CD4-positive, CD25-positive, alpha-beta regulatory T cell (primary cell): ENCODE results near the gene TMEM229B. TPM values are rescaled to one million over a fixed set of nuclear protein-coding genes. Genes with fewer than 3 reads are reported as not detected.

Experiments used
- ATAC-seq, 2 donors: fragments of 150-1000 bp; cut with Tn5 transposase; one replicate each; pipeline ENCODE4 v1.10.0; 2021; ENCODE audit warnings: low read depth in 2 of 2, moderate number of reproducible peaks in 2 of 2, moderate library complexity in 1 of 2
- DNase-seq, 3 donors: peaks; one replicate each; pipeline versions ENCODE4 v3.0.0 to v3.0.0-alpha.2; 2012 to 2022; ENCODE audit warnings: mixed read lengths in 1 of 3
- H3K27ac ChIP-seq: one replicate; pipeline ENCODE4 v1.7.0; 2013; ENCODE audit warnings: mild to moderate bottlenecking, low read length; ENCODE audit not compliant: insufficient read depth, poor library complexity, severe bottlenecking
- H3K27me3 ChIP-seq: one replicate; pipeline ENCODE4 v1.7.0; 2013; ENCODE audit warnings: low read length; ENCODE audit not compliant: control insufficient read depth, insufficient read depth
- H3K36me3 ChIP-seq: one replicate; pipeline ENCODE4 v1.7.0; 2013; ENCODE audit warnings: mild to moderate bottlenecking, low read length, moderate library complexity; ENCODE audit not compliant: control insufficient read depth, insufficient read depth
- H3K4me1 ChIP-seq: 2 replicates; pipeline ENCODE4 v1.7.0; 2013; ENCODE audit warnings: mild to moderate bottlenecking, low read length; ENCODE audit not compliant: insufficient read depth, control insufficient read depth, poor library complexity, severe bottlenecking
- H3K4me3 ChIP-seq: one replicate; pipeline ENCODE4 v1.7.0; 2013; ENCODE audit warnings: low read depth, mild to moderate bottlenecking, low read length, moderate library complexity
- H3K9me3 ChIP-seq, 2 experiments: 1 replicate in 1 of 2; 2 replicates in 1 of 2; pipeline ENCODE4 v1.7.0; 2013; ENCODE audit warnings: low read length in 2 of 2, mild to moderate bottlenecking in 1 of 2, moderate library complexity in 1 of 2; ENCODE audit not compliant: control insufficient read depth in 2 of 2
- H3K27ac Mint-ChIP-seq, 3 donors: one replicate each; pipeline ENCODE4 v1.8.0; 2020 to 2022; ENCODE audit warnings: mild to moderate bottlenecking in 3 of 3, mixed read lengths in 3 of 3, moderate library complexity in 2 of 3
- H3K27me3 Mint-ChIP-seq: one replicate; pipeline ENCODE4 v1.8.0; 2022; ENCODE audit warnings: mild to moderate bottlenecking, mixed read lengths
- H3K36me3 Mint-ChIP-seq: one replicate; pipeline ENCODE4 v1.8.0; 2020; ENCODE audit warnings: mixed read lengths
- H3K4me1 Mint-ChIP-seq, 4 donors: one replicate each; pipeline ENCODE4 v1.8.0; 2020 to 2022; ENCODE audit warnings: mixed read lengths in 4 of 4, mild to moderate bottlenecking in 1 of 4
- H3K4me3 Mint-ChIP-seq, 4 donors: one replicate each; pipeline ENCODE4 v1.8.0; 2020 to 2022; ENCODE audit warnings: mild to moderate bottlenecking in 4 of 4, mixed read lengths in 4 of 4, moderate library complexity in 3 of 4
- H3K9me3 Mint-ChIP-seq, 7 donors: one replicate each; pipeline ENCODE4 v1.8.0; 2020 to 2022; ENCODE audit warnings: mixed read lengths in 7 of 7, mild to moderate bottlenecking in 3 of 7, moderate library complexity in 2 of 7
- polyA plus RNA-seq, 4 donors: library from polyadenylated mRNA; unstranded; fragments of 300-500 nt; fragmentation: Illumina TruSeq; gene quantifications; one replicate each; pipeline ENCODE4 v1.2.3, GENCODE V29; 2021
- total RNA-seq: library from RNA; stranded (reverse); gene quantifications from one replicate; pipeline ENCODE4 v1.2.3, GENCODE V29; 2022

The TMEM229B gene
- 12.3 TPM for total RNA-seq
- 10 to 100 TPM in 3 of 4 donors, 1 to 10 TPM in 1; 8.2 to 21.6 (median 15.7) TPM for polyA plus RNA-seq

DNA sequence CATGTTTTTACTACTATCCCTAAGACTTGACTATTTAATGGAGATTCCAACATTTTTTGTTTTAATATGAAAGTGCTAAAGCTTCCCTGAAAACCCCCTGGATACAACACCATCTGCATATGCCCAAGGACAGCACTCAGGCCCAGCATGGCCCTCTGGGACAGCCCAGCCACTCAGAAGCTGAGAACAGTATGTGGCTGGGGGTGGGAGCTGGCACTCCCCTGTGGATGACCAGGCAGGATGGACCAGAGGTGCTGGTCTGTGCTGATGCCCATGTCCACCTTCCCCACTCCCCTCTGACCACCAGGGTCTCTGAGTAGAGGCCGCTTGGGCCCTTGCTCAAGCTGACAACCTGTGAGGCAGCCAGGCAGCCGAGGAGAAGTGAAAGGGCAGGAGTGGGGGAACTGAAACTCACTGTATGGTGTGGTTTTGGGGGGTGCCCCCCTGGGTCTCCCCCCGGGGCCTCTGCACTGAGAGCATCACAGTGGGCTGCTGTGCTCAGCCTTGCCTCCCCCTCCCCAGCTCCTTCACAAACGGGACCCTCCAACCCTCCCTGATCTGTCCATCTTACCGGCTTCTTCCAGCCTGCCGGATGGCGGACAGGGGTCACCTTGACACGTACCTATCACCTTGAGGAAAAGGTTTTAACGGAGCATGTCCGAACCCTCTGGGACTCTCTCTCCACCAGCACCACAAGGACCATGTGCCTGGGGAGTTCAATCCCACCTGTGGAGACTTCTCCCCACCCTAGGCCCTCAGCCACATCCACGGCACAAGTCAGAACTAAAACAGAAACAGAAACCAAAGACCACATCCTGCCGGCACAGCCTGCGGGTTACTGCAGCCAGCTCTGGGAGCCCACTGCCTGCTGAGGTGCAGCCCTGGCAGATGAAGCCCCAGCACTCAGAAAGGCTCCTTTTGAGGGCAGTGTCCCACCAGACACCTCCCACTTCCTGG lies at the start of gene TMEM229B:
TMEM229B (minus strand) TSS at position 785 of the 957 bp plus-strand sequence. CDS start 14,798 bp downstream, outside the sequence.
- H3K27me3 ChIP-seq: no peaks in the 10 kb centered on the region
- DNase-seq: peak; percentile 48 to 95 (median 82)
- H3K4me3 Mint-ChIP-seq: peak within 1 kb of the TSS; percentile 92 to 98 (median 96)
- H3K9me3 Mint-ChIP-seq: peaks cover 0 to 8% (median 4%) of the 10 kb centered on the region in 7 donors
- peak within 1 kb of the TSS; percentile 93 for H3K4me3 ChIP-seq
- peaks cover 23% of the 10 kb centered on the region for H3K36me3 ChIP-seq
- H3K4me1 ChIP-seq: peaks cover 33% of the 10 kb centered on the region
- H3K27ac ChIP-seq: peak within 1 kb of the TSS; percentile 89
- H3K4me1 Mint-ChIP-seq: peaks cover 0 to 76% (median 34%) of the 10 kb centered on the region in 4 donors
- H3K27me3 Mint-ChIP-seq: no peaks in the 10 kb centered on the region
- H3K36me3 Mint-ChIP-seq: peaks cover 40% of the 10 kb centered on the region
- peak within 1 kb of the TSS; percentile 98 to 100 (median 99) for H3K27ac Mint-ChIP-seq
- peaks cover 4 to 7% of the 10 kb centered on the region in 2 experiments for H3K9me3 ChIP-seq
- ATAC-seq: peak; percentile 98 to 99

DNA sequence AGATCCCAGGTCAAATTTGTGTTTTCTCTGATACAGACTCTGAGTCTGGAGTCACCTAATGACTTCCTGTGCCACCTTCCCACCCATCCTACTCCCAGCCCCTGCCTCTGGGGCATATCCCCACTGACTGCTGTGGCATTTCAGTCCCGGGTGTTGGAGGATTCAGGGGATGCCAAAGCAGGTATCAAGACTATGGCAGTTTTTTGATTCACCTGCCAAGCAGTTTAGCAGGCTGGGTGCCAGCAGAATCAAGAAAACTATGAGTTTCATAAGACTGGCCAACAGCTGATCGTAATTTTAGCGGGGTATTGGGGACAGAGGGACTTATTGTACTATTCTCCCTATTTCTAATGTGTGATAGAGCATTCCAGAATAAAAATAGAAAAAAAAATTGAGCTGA lies 49.2 kb upstream of the TMEM229B start:
- Histone ChIP-seq H3K4me3 (no peak overlapping the region), H3K9me3 (no peaks in the 10 kb centered on the region), H3K4me1 (peaks cover 9% of the 10 kb centered on the region), H3K27ac (no peak overlapping the region), H3K36me3 (no peaks in the 10 kb centered on the region), H3K27me3 (peaks cover 20% of the 10 kb centered on the region)
- peaks cover 0 to 13% (median 6%) of the 10 kb centered on the region in 4 donors for H3K4me1 Mint-ChIP-seq
- no peak for DNase-seq
- ATAC-seq: no peak
- H3K9me3 Mint-ChIP-seq: no peaks in the 10 kb centered on the region
- H3K4me3 Mint-ChIP-seq: no peak overlapping the region
- H3K36me3 Mint-ChIP-seq: no peaks in the 10 kb centered on the region
- H3K27me3 Mint-ChIP-seq: peaks cover 51% of the 10 kb centered on the region
- H3K27ac Mint-ChIP-seq: no peak overlapping the region

DNA sequence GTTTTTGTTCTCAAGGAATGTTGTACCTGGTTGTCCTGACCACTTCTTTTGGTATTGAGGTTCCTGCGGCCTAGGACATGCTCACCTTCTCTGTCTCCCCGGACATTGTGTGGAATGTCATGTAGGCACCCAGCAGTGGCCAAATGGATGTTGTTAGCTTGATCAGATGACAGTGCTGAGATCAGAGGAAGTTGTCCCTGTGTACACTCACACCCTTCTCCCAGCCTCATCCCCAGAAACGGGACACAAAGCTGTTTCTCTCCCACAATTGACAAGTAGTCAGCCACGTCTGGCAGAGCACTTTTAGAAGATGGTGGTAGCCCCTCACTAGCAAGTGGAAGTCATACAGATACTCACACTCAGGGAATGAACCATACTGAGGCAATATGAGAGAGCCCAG lies 47.6 kb upstream of the TMEM229B start:
- H3K27me3 ChIP-seq: peaks cover 23% of the 10 kb centered on the region
- H3K27ac ChIP-seq: no peak overlapping the region
- Mint-ChIP-seq H3K36me3 (no peaks in the 10 kb centered on the region), H3K4me3 (no peak overlapping the region), H3K4me1 (peaks cover 0 to 9% (median 3%) of the 10 kb centered on the region in 4 donors), H3K27ac (no peak overlapping the region), H3K27me3 (peaks cover 56% of the 10 kb centered on the region), H3K9me3 (no peaks in the 10 kb centered on the region)
- DNase-seq: no peak
- H3K4me1 ChIP-seq: peaks cover 12% of the 10 kb centered on the region
- no peak overlapping the region for H3K4me3 ChIP-seq
- H3K36me3 ChIP-seq: no peaks in the 10 kb centered on the region
- no peak for ATAC-seq
- no peaks in the 10 kb centered on the region for H3K9me3 ChIP-seq

DNA sequence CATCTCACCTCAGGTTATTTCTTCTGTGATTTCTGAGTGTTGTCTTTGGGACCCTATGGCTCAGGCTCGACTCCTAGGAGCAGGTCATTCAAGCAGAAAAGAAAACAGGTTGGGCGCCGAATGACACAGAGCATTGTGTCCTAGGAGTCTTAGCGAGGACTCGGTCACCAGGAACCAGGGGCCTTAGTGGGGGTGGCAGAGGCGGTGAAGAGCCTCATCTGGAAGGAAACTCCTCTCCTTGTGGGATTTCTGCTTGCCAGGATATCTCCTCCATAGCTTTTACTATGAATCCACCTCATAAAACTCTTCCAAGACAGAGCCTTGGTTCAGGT lies 45.2 kb upstream of the TMEM229B start:
- H3K27ac ChIP-seq: no peak overlapping the region
- H3K9me3 ChIP-seq: no peaks in the 10 kb centered on the region
- no peak for ATAC-seq
- no peak overlapping the region for H3K4me3 ChIP-seq
- H3K27me3 ChIP-seq: peaks cover 28% of the 10 kb centered on the region
- no peak for DNase-seq
- H3K4me1 Mint-ChIP-seq: peaks cover 0 to 9% (median 3%) of the 10 kb centered on the region in 4 donors
- H3K27me3 Mint-ChIP-seq: peaks cover 62% of the 10 kb centered on the region
- no peaks in the 10 kb centered on the region for H3K9me3 Mint-ChIP-seq
- no peaks in the 10 kb centered on the region for H3K36me3 ChIP-seq
- peak overlapping the region; percentile 57 to 77 (median 66) for H3K4me3 Mint-ChIP-seq
- H3K4me1 ChIP-seq: peaks cover 12% of the 10 kb centered on the region
- H3K27ac Mint-ChIP-seq: no peak overlapping the region
- no peaks in the 10 kb centered on the region for H3K36me3 Mint-ChIP-seq

DNA sequence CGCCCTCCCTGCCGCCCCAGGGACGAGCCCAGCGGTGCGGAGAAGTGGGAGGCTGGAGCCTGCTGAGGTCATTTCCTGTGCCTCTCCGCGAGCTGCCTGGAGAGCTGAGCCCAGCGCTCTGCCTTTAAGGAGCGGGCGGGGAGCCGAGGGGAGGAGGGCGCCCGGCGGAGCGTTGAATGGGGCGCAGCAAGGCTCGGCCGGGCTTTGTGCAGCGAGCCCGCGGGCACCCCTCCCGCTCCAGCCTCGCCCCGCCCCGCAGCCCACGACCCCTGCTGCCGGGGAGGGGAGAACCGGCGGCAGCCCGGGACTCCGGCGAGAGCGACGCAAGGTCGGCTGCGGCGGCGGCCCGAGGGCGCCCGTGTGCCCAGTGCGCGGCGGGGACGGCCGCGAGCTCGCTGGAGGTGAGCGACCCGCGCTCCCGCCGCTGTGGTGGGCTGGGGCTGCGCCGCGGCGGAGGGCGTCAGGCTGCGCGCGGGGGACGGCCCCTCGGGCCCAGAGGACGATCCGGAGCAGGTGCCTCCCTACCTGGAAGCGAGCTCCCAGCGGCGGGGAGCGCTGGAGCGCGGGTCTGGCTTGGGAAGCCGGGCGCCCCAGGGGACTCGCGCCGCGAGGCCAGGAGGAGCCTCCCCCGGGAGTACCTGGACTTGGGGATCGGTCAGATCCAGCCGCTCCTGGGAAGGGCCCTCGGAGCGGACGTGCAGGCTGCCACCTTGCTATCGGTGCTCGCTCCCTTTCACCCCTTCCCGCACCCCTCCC lies 44.7 kb upstream of the TMEM229B start, which contains the start of gene PLEKHH1:
PLEKHH1 (plus strand) TSS at position 293 of the 756 bp plus-strand sequence. CDS start 8,578 bp downstream, outside the sequence.
- Histone ChIP-seq H3K4me3 (no peak within 1 kb of the TSS), H3K9me3 (no peaks in the 10 kb centered on the region), H3K36me3 (no peaks in the 10 kb centered on the region), H3K4me1 (peaks cover 12% of the 10 kb centered on the region), H3K27me3 (peaks cover 28% of the 10 kb centered on the region), H3K27ac (no peak within 1 kb of the TSS)
- DNase-seq: peak in 2 of 3 donors; percentile 16 to 72
- no peaks in the 10 kb centered on the region for H3K9me3 Mint-ChIP-seq
- H3K36me3 Mint-ChIP-seq: no peaks in the 10 kb centered on the region
- H3K27ac Mint-ChIP-seq: no peak within 1 kb of the TSS
- peak within 1 kb of the TSS; percentile 57 to 77 (median 68) for H3K4me3 Mint-ChIP-seq
- ATAC-seq: peak; percentile 61 to 73
- H3K4me1 Mint-ChIP-seq: peaks cover 0 to 9% (median 3%) of the 10 kb centered on the region in 4 donors
- H3K27me3 Mint-ChIP-seq: peaks cover 64% of the 10 kb centered on the region

DNA sequence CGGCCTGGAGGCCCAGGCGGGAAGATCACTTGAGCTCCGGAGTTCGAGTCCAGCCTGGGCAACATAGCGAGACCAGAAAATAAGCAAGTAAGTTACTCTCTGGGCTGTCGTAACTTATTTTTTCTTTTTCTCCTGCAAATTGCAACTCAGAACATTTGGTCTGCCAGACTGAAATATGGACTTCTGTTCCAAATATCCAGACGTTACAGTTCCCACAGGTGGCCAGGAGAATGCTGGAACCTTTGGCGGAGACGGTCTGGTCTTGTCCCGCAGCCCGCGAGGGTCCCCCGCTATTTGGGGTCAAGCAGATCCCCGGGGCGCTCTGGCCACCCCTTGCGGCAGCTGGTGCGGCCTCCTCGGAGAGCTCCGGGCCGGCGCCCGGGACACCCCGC lies 44.1 kb upstream of the TMEM229B start:
- Mint-ChIP-seq H3K4me1 (peaks cover 0 to 9% (median 3%) of the 10 kb centered on the region in 4 donors), H3K9me3 (no peaks in the 10 kb centered on the region), H3K27me3 (peaks cover 66% of the 10 kb centered on the region), H3K36me3 (no peaks in the 10 kb centered on the region), H3K27ac (no peak overlapping the region), H3K4me3 (peak overlapping the region in 3 of 4 donors; percentile 7 to 76 (median 58))
- no peaks in the 10 kb centered on the region for H3K36me3 ChIP-seq
- H3K9me3 ChIP-seq: no peaks in the 10 kb centered on the region
- H3K27ac ChIP-seq: no peak overlapping the region
- DNase-seq (no peak), ATAC-seq (no peak)
- no peak overlapping the region for H3K4me3 ChIP-seq
- H3K27me3 ChIP-seq: peaks cover 31% of the 10 kb centered on the region
- peaks cover 12% of the 10 kb centered on the region for H3K4me1 ChIP-seq
